ENCODE results near the gene POU6F1. TPM values are rescaled to one million over a fixed set of nuclear protein-coding genes. Genes with fewer than 3 reads are reported as not detected.

POU6F1 gene
- total and polyA plus RNA-seq, 2 experiments from 2014 or later = 1.8 to 3.0 TPM

GRCh38 chr12:51209259-51209658, 8.6 kb downstream of the POU6F1 start:
- Histone ChIP-seq H3F3A (ENCODE audit: insufficient read depth) (no peaks in the 10 kb centered on the region), H3K9ac (no peak overlapping the region), H3K9me2 (ENCODE audit: insufficient read depth) (no peaks in the 10 kb centered on the region), H3K4me3 (no peak overlapping the region), H3K36me3 (ENCODE audit: low read depth) (no peaks in the 10 kb centered on the region), H3K9me3 (ENCODE audit: low read depth) (no peaks in the 10 kb centered on the region), H3K79me2 (ENCODE audit: insufficient read depth) (no peaks in the 10 kb centered on the region), H3K4me2 (ENCODE audit: unreplicated experiment) (no peak overlapping the region), H3K27me3 (replicated peaks; ENCODE audit: insufficient read depth) (no peaks in the 10 kb centered on the region), H2AFZ (no peak overlapping the region), H3K27ac (no peak overlapping the region), H3K4me1 (ENCODE audit: insufficient read depth) (no peaks in the 10 kb centered on the region), H4K20me1 (ENCODE audit: insufficient read depth) (no peaks in the 10 kb centered on the region)
- DNase-seq = no peak
- in situ Hi-C loops (cut with MboI) = no loop called here
- TF ChIP-seq EZH2 (IDR thresholded peaks at IDR 0.05; ENCODE audit: insufficient read depth, poor library complexity, severe bottlenecking) (no peak), EZH2phosphoT487 (IDR thresholded peaks at IDR 0.05; ENCODE audit: insufficient read depth, low read depth) (no peak)
- 95 to 97% methylated on average over 2 of the region's 2 CpGs for WGBS, 2 experiments (ENCODE audit: low coverage in 1 of 2, low lambda C conversion rate in 2 of 2, missing lambda C conversion rate in 2 of 2)

- no peak overlapping the region for H3K9ac ChIP-seq
- H3K36me3 ChIP-seq (ENCODE audit: low read depth) = no peaks in the 10 kb centered on the region
- no peaks in the 10 kb centered on the region for H3F3A ChIP-seq (ENCODE audit: insufficient read depth)
- no peak overlapping the region for H2AFZ ChIP-seq
- H3K4me3 ChIP-seq = no peak overlapping the region
- DNase-seq = no peak
- in situ Hi-C loops (cut with MboI) = no loop called here
- H3K4me2 ChIP-seq (ENCODE audit: unreplicated experiment) = no peak overlapping the region
- no peaks in the 10 kb centered on the region for H3K9me2 ChIP-seq (ENCODE audit: insufficient read depth)
- H3K27ac ChIP-seq = no peak overlapping the region
- H3K27me3 ChIP-seq (replicated peaks; ENCODE audit: insufficient read depth) = no peaks in the 10 kb centered on the region
- H3K9me3 ChIP-seq (ENCODE audit: low read depth) = no peaks in the 10 kb centered on the region
- 96 to 97% methylated on average over 7 of the region's 7 CpGs for WGBS, 2 experiments (ENCODE audit: low coverage in 1 of 2, low lambda C conversion rate in 2 of 2, missing lambda C conversion rate in 2 of 2)
- no peaks in the 10 kb centered on the region for H3K4me1 ChIP-seq (ENCODE audit: insufficient read depth)
- H4K20me1 ChIP-seq (ENCODE audit: insufficient read depth) = no peaks in the 10 kb centered on the region
- H3K79me2 ChIP-seq (ENCODE audit: insufficient read depth) = no peaks in the 10 kb centered on the region
- no peak for TF ChIP-seq EZH2phosphoT487 (IDR thresholded peaks at IDR 0.05; ENCODE audit: insufficient read depth, low read depth)
- TF ChIP-seq EZH2 (IDR thresholded peaks at IDR 0.05; ENCODE audit: insufficient read depth, poor library complexity, severe bottlenecking) = no peak
These were observed 9.7 kb downstream of the POU6F1 start for GRCh38 chr12:51208016-51208660.

- in situ Hi-C loops (cut with MboI) = no loop called here
- Histone ChIP-seq H3K9me3 (ENCODE audit: low read depth) (no peaks in the 10 kb centered on the region), H3K36me3 (ENCODE audit: low read depth) (no peaks in the 10 kb centered on the region), H3K27ac (no peak overlapping the region), H3K27me3 (replicated peaks; ENCODE audit: insufficient read depth) (no peaks in the 10 kb centered on the region), H3K9me2 (ENCODE audit: insufficient read depth) (no peaks in the 10 kb centered on the region), H3K79me2 (ENCODE audit: insufficient read depth) (no peaks in the 10 kb centered on the region), H4K20me1 (ENCODE audit: insufficient read depth) (no peaks in the 10 kb centered on the region), H3K9ac (no peak overlapping the region), H3F3A (ENCODE audit: insufficient read depth) (no peaks in the 10 kb centered on the region), H3K4me1 (ENCODE audit: insufficient read depth) (no peaks in the 10 kb centered on the region), H2AFZ (no peak overlapping the region), H3K4me2 (ENCODE audit: unreplicated experiment) (no peak overlapping the region), H3K4me3 (no peak overlapping the region)
- no peak for TF ChIP-seq EZH2phosphoT487 (IDR thresholded peaks at IDR 0.05; ENCODE audit: insufficient read depth, low read depth)
- no peak for TF ChIP-seq EZH2 (IDR thresholded peaks at IDR 0.05; ENCODE audit: insufficient read depth, poor library complexity, severe bottlenecking)
- DNase-seq = no peak
- WGBS, 2 experiments (ENCODE audit: low coverage in 1 of 2, low lambda C conversion rate in 2 of 2, missing lambda C conversion rate in 2 of 2) = 91 to 95% methylated on average over 6 of the region's 6 CpGs
These were observed 12.5 kb downstream of the POU6F1 start for GRCh38 chr12:51205350-51205749.

GRCh38 chr12:51202718-51203117, 15.1 kb downstream of the POU6F1 start:
- Histone ChIP-seq H3K36me3 (ENCODE audit: low read depth) (no peaks in the 10 kb centered on the region), H3K9ac (no peak overlapping the region), H3K27ac (no peak overlapping the region), H4K20me1 (ENCODE audit: insufficient read depth) (no peaks in the 10 kb centered on the region), H3K4me3 (no peak overlapping the region), H3K27me3 (replicated peaks; ENCODE audit: insufficient read depth) (no peaks in the 10 kb centered on the region), H3K4me1 (ENCODE audit: insufficient read depth) (no peaks in the 10 kb centered on the region), H2AFZ (no peak overlapping the region), H3K79me2 (ENCODE audit: insufficient read depth) (no peaks in the 10 kb centered on the region), H3K9me3 (ENCODE audit: low read depth) (no peaks in the 10 kb centered on the region), H3F3A (ENCODE audit: insufficient read depth) (no peaks in the 10 kb centered on the region), H3K4me2 (ENCODE audit: unreplicated experiment) (no peak overlapping the region), H3K9me2 (ENCODE audit: insufficient read depth) (no peaks in the 10 kb centered on the region)
- in situ Hi-C loops (cut with MboI) = no loop called here
- TF ChIP-seq EZH2 (IDR thresholded peaks at IDR 0.05; ENCODE audit: insufficient read depth, poor library complexity, severe bottlenecking) (no peak), EZH2phosphoT487 (IDR thresholded peaks at IDR 0.05; ENCODE audit: insufficient read depth, low read depth) (no peak)
- 93 to 97% methylated on average over 5 of the region's 5 CpGs for WGBS, 2 experiments (ENCODE audit: low coverage in 1 of 2, low lambda C conversion rate in 2 of 2, missing lambda C conversion rate in 2 of 2)
- no peak for DNase-seq

All from GM23248 (cell line).